Loucy (cell line): Measurements from ENCODE around the gene LGR4.

Experiments
- H2AFZ ChIP-seq: fragments of 200-600 bp; sonication (generic); 2 replicates; pipeline ENCODE4 v1.6.0; 2016; ENCODE audit warnings: antibody characterized with exemption, mild to moderate bottlenecking, low read length, moderate library complexity
- H3F3A ChIP-seq: fragments of 200-600 bp; 2 replicates; pipeline ENCODE4 v1.6.0; 2016; ENCODE audit warnings: antibody characterized with exemption, low read depth, mild to moderate bottlenecking
- H3K27me3 ChIP-seq: fragments of 200-600 bp; sonication (generic); 2 replicates; pipeline ENCODE4 v1.6.1; 2014; ENCODE audit warnings: low read length, mild to moderate bottlenecking; ENCODE audit not compliant: insufficient read depth, poor library complexity, severe bottlenecking
- H3K36me3 ChIP-seq: fragments of 200-600 bp; sonication (generic); 2 replicates; pipeline ENCODE4 v1.6.1; 2016; ENCODE audit warnings: low read length; ENCODE audit not compliant: insufficient read depth
- H3K4me1 ChIP-seq: fragments of 200-600 bp; sonication (generic); 2 replicates; pipeline ENCODE4 v1.5.1; 2014; ENCODE audit warnings: low read length, mild to moderate bottlenecking; ENCODE audit not compliant: insufficient read depth, poor library complexity, severe bottlenecking
- H3K4me2 ChIP-seq: fragments of 200-600 bp; sonication (generic); 2 replicates; pipeline ENCODE4 v1.6.0; 2014; ENCODE audit warnings: antibody characterized with exemption, low read length, low read depth, mild to moderate bottlenecking; ENCODE audit not compliant: poor library complexity, severe bottlenecking
- H3K4me3 ChIP-seq: fragments of 200-600 bp; sonication (generic); 2 replicates; pipeline ENCODE4 v1.5.1; 2014; ENCODE audit warnings: low read length, mild to moderate bottlenecking, mixed read lengths; ENCODE audit not compliant: poor library complexity, severe bottlenecking
- H3K79me2 ChIP-seq: fragments of 200-600 bp; sonication (generic); 2 replicates; pipeline ENCODE4 v1.6.1; 2014; ENCODE audit warnings: low read length; ENCODE audit not compliant: insufficient read depth
- H3K9ac ChIP-seq: fragments of 200-600 bp; sonication (generic); 2 replicates; pipeline ENCODE4 v1.6.0; 2014; ENCODE audit warnings: mild to moderate bottlenecking, low read depth, low read length, moderate library complexity; ENCODE audit not compliant: poor library complexity, severe bottlenecking
- H3K9me2 ChIP-seq: fragments of 200-600 bp; sonication (generic); replicated peaks from 2 replicates; pipeline ENCODE4 v1.6.1; 2016; ENCODE audit warnings: low read depth, low read length, mixed read lengths
- H3K9me3 ChIP-seq: fragments of 200-600 bp; sonication (generic); 2 replicates; pipeline ENCODE4 v1.6.1; 2014; ENCODE audit warnings: mild to moderate bottlenecking, antibody characterized with exemption, low read length, low read depth; ENCODE audit not compliant: insufficient read depth
- H4K20me1 ChIP-seq: fragments of 200-600 bp; sonication (generic); 2 replicates; pipeline ENCODE4 v1.6.0; 2014; ENCODE audit warnings: antibody characterized with exemption, low read length, mild to moderate bottlenecking; ENCODE audit not compliant: insufficient read depth, poor library complexity, severe bottlenecking
- EZH2phosphoT487 ChIP-seq: fragments of 200-600 bp; IDR thresholded peaks from 2 replicates; pipeline ENCODE4 v1.6.1; 2018; ENCODE audit warnings: antibody characterized with exemption, mild to moderate bottlenecking, moderate library complexity, borderline replicate concordance
- TF ChIP-seq, protein P1 (sequence below): fragments of 200-600 bp; sonication (generic); conservative IDR thresholded peaks from 2 replicates; pipeline ENCODE4 v1.5.1; 2014; ENCODE audit warnings: mild to moderate bottlenecking, antibody characterized with exemption, low read length

The LGR4 gene

GRCh38 chr11:27352781-27353180 is 119.8 kb downstream of the LGR4 start:
- Histone ChIP-seq H3K27me3 (no peaks in the 10 kb centered on the region), H3K9me2 (no peaks in the 10 kb centered on the region), H3K9ac (no peak overlapping the region), H3K4me3 (no peak overlapping the region), H4K20me1 (no peaks in the 10 kb centered on the region), H2AFZ (no peak overlapping the region), H3K4me2 (no peak overlapping the region), H3K36me3 (peaks cover 15% of the 10 kb centered on the region; the same call in 1 of the 2 replicates), H3K9me3 (no peaks in the 10 kb centered on the region), H3K79me2 (no peaks in the 10 kb centered on the region; the same call in 1 of the 2 replicates), H3F3A (no peaks in the 10 kb centered on the region; the same call in 1 of the 2 replicates), H3K4me1 (peaks cover 23% of the 10 kb centered on the region)
- TF ChIP-seq, protein P1, sequence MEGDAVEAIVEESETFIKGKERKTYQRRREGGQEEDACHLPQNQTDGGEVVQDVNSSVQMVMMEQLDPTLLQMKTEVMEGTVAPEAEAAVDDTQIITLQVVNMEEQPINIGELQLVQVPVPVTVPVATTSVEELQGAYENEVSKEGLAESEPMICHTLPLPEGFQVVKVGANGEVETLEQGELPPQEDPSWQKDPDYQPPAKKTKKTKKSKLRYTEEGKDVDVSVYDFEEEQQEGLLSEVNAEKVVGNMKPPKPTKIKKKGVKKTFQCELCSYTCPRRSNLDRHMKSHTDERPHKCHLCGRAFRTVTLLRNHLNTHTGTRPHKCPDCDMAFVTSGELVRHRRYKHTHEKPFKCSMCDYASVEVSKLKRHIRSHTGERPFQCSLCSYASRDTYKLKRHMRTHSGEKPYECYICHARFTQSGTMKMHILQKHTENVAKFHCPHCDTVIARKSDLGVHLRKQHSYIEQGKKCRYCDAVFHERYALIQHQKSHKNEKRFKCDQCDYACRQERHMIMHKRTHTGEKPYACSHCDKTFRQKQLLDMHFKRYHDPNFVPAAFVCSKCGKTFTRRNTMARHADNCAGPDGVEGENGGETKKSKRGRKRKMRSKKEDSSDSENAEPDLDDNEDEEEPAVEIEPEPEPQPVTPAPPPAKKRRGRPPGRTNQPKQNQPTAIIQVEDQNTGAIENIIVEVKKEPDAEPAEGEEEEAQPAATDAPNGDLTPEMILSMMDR, result no peak
- no peak for TF ChIP-seq EZH2phosphoT487

- Histone ChIP-seq H3F3A (no peaks in the 10 kb centered on the region; the same call in 1 of the 2 replicates), H3K9ac (no peak overlapping the region), H4K20me1 (no peaks in the 10 kb centered on the region), H3K4me3 (no peak overlapping the region), H3K27me3 (no peaks in the 10 kb centered on the region), H3K79me2 (no peaks in the 10 kb centered on the region), H3K9me3 (no peaks in the 10 kb centered on the region), H2AFZ (no peak overlapping the region), H3K4me2 (no peak overlapping the region), H3K9me2 (no peaks in the 10 kb centered on the region), H3K36me3 (peaks cover 20% of the 10 kb centered on the region; the same call in 1 of the 2 replicates), H3K4me1 (peaks cover 22% of the 10 kb centered on the region)
- TF ChIP-seq, protein P1, result no peak
- TF ChIP-seq EZH2phosphoT487, result no peak
Observed at GRCh38 chr11:27350511-27350910, 122.1 kb downstream of the LGR4 start.

DNA sequence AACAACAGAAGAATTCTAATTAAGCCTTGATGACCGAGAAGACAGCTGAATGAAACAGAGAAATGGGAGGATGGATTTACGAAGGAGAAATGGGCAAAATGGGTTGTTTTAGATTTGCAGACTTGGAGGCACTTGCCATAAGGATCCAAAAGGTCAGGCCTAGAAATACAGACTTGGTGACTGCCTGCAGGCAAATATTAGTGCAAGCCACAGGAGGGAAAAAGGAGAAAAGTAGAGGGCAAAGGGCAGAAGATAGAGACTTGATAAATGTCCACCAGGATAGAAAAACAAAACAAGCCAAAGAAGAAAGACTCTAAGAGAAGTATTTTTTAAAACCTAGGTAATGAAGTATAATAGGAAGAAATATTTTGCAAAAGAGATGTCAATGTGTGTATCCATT is 122.7 kb downstream of the LGR4 start:
- no peaks in the 10 kb centered on the region for H3K79me2 ChIP-seq
- H3K4me2 ChIP-seq, result no peak overlapping the region

More for the DNA sequence above, 122.7 kb downstream of the LGR4 start:
- Histone ChIP-seq H3F3A (no peaks in the 10 kb centered on the region; the same call in 1 of the 2 replicates), H4K20me1 (no peaks in the 10 kb centered on the region), H3K4me3 (no peak overlapping the region), H3K9ac (no peak overlapping the region), H2AFZ (no peak overlapping the region), H3K9me3 (no peaks in the 10 kb centered on the region), H3K9me2 (no peaks in the 10 kb centered on the region), H3K4me1 (peaks cover 17% of the 10 kb centered on the region), H3K36me3 (peaks cover 20% of the 10 kb centered on the region; the same call in 1 of the 2 replicates), H3K27me3 (no peaks in the 10 kb centered on the region)
- TF ChIP-seq, protein P1, result no peak
- no peak for TF ChIP-seq EZH2phosphoT487
